ENCODE results near the gene PFKP.

The PFKP gene

GRCh38 chr10:3128379-3129130 lies 61.2 kb downstream of the PFKP start:
- in situ Hi-C loops (cut with HindIII; ENCODE audit: low sequenced_read_pairs): no loop called here
- no peak for TF ChIP-seq CTCF (IDR thresholded peaks at IDR 0.05; ENCODE audit: low read depth, low read length)
- DNase-seq (ENCODE audit: low read depth, low spot score): no peak
- no peak overlapping the region for H3K4me3 ChIP-seq (ENCODE audit: low read depth, low read length)

- no peak for DNase-seq (ENCODE audit: low read depth, low spot score)
- no peak overlapping the region for H3K4me3 ChIP-seq (ENCODE audit: low read depth, low read length)
- TF ChIP-seq CTCF (IDR thresholded peaks at IDR 0.05; ENCODE audit: low read depth, low read length): no peak
- in situ Hi-C loops (cut with HindIII; ENCODE audit: low sequenced_read_pairs): no loop called here
These were observed 62.4 kb downstream of the PFKP start for GRCh38 chr10:3129581-3130340.

- no peak for DNase-seq (ENCODE audit: low read depth, low spot score)
- no peak for TF ChIP-seq CTCF (IDR thresholded peaks at IDR 0.05; ENCODE audit: low read depth, low read length)
- in situ Hi-C loops (cut with HindIII; ENCODE audit: low sequenced_read_pairs): no loop called here
- no peak overlapping the region for H3K4me3 ChIP-seq (ENCODE audit: low read depth, low read length)
These were observed 63.8 kb downstream of the PFKP start for GRCh38 chr10:3131098-3131497.

- no peak for DNase-seq (ENCODE audit: low read depth, low spot score)
- in situ Hi-C loops (cut with HindIII; ENCODE audit: low sequenced_read_pairs): no loop called here
- H3K4me3 ChIP-seq (ENCODE audit: low read depth, low read length): no peak overlapping the region
- no peak for TF ChIP-seq CTCF (IDR thresholded peaks at IDR 0.05; ENCODE audit: low read depth, low read length)
These were observed 65.0 kb downstream of the PFKP start for GRCh38 chr10:3132036-3133025.

- no peak for TF ChIP-seq CTCF (IDR thresholded peaks at IDR 0.05; ENCODE audit: low read depth, low read length)
- in situ Hi-C loops (cut with HindIII; ENCODE audit: low sequenced_read_pairs): no loop called here
- no peak for DNase-seq (ENCODE audit: low read depth, low spot score)
- H3K4me3 ChIP-seq (ENCODE audit: low read depth, low read length): no peak overlapping the region
These were observed 66.6 kb downstream of the PFKP start for GRCh38 chr10:3133948-3134347.

GRCh38 chr10:3135006-3135405 lies 67.7 kb downstream of the PFKP start:
- H3K4me3 ChIP-seq (ENCODE audit: low read depth, low read length): no peak overlapping the region
- in situ Hi-C loops (cut with HindIII; ENCODE audit: low sequenced_read_pairs): no loop called here
- no peak for TF ChIP-seq CTCF (IDR thresholded peaks at IDR 0.05; ENCODE audit: low read depth, low read length)
- DNase-seq (ENCODE audit: low read depth, low spot score): no peak

Data from astrocyte of the spinal cord (primary cell).